Caco-2 (cell line): ENCODE data around the gene COL25A1. TPM values are rescaled to one million over a fixed set of nuclear protein-coding genes. Genes with fewer than 3 reads are reported as not detected.

Experiments used
- BruUV-seq: library from RNA; stranded (reverse); fragments of 400-500 nt; replicated peaks from 2 replicates; lab custom pipeline; 2021; lab: Mats Ljungman, UMichigan
- CTCF ChIA-PET: fragments of 300-600 bp; sonication (Branson Sonifier 250); formaldehyde crosslinking; loops from one replicate; lab custom pipeline; 2022; ENCODE audit warnings: antibody characterized with exemption; lab: Charles Lee
- POLR2A ChIA-PET: fragments of 300-600 bp; sonication (Branson Sonifier 250); formaldehyde crosslinking; loops from one replicate; lab custom pipeline; 2022; ENCODE audit warnings: antibody characterized with exemption; lab: Charles Lee
- DNase-seq, 2 experiments: peaks; one replicate each; pipeline versions ENCODE4 v3.0.0 to v3.0.0-alpha.2; 2020 to 2022
- H3K27me3 ChIP-seq: replicated peaks from 2 replicates; pipeline ENCODE4 v1.6.0; 2011; ENCODE audit warnings: low read length; ENCODE audit not compliant: control insufficient read depth, insufficient read depth
- H3K36me3 ChIP-seq: 2 replicates; pipeline ENCODE4 v1.5.1; 2011; ENCODE audit warnings: low read length; ENCODE audit not compliant: control insufficient read depth, insufficient read depth
- H3K4me1 ChIP-seq: fragments of 250-450 bp; sonication (Bioruptor Pico); 2 replicates; pipeline ENCODE4 v1.5.1; 2020; ENCODE audit warnings: mild to moderate bottlenecking
- H3K4me3 ChIP-seq: 2 replicates; pipeline ENCODE4 v1.5.1; 2011; ENCODE audit warnings: low read depth, mild to moderate bottlenecking, control low read depth, low read length
- H3K9me3 ChIP-seq: fragments of 250-450 bp; sonication (Bioruptor Pico); 2 replicates; pipeline ENCODE4 v1.5.1; 2020; ENCODE audit warnings: mild to moderate bottlenecking, moderate library complexity
- H3K27ac Mint-ChIP-seq: one replicate; pipeline ENCODE4 v1.8.0; 2022; ENCODE audit warnings: mixed read lengths; ENCODE audit not compliant: unreplicated experiment
- H3K27me3 Mint-ChIP-seq: one replicate; pipeline ENCODE4 v1.8.0; 2022; ENCODE audit warnings: mixed read lengths; ENCODE audit not compliant: insufficient read depth, unreplicated experiment
- H3K36me3 Mint-ChIP-seq: one replicate; pipeline ENCODE4 v1.8.0; 2022; ENCODE audit warnings: mild to moderate bottlenecking, mixed read lengths; ENCODE audit not compliant: insufficient read depth, unreplicated experiment
- H3K4me1 Mint-ChIP-seq: one replicate; pipeline ENCODE4 v1.8.0; 2022; ENCODE audit warnings: low read depth, mixed read lengths; ENCODE audit not compliant: unreplicated experiment
- H3K4me3 Mint-ChIP-seq: one replicate; pipeline ENCODE4 v1.8.0; 2022; ENCODE audit warnings: mild to moderate bottlenecking, moderate library complexity, mixed read lengths; ENCODE audit not compliant: unreplicated experiment
- H3K9me3 Mint-ChIP-seq: one replicate; pipeline ENCODE4 v1.8.0; 2022; ENCODE audit warnings: mixed read lengths; ENCODE audit not compliant: unreplicated experiment
- intact Hi-C: fragments of 100-400 bp; cut with micrococcal nuclease; formaldehyde crosslinking; loops from one replicate; pipeline ENCODE4 v1.10.0; 2022; ENCODE audit not compliant: unreplicated experiment
- total RNA-seq: library from RNA; stranded (reverse); gene quantifications from 2 replicates; pipeline ENCODE4 v1.2.3, GENCODE V29; 2022
- TF ChIP-seq, protein P1 (sequence below), 2 experiments: fragments of 200-600 bp in 1 of 2; IDR thresholded peaks; 1 replicate in 1 of 2; 2 replicates in 1 of 2; pipeline versions ENCODE4 v1.5.1 to v1.8.0; 2011 to 2022; ENCODE audit warnings: antibody characterized with exemption in 1 of 2, control low read depth in 1 of 2, inconsistent platforms in 1 of 2, low read depth in 1 of 2, low read length in 1 of 2, mild to moderate bottlenecking in 1 of 2, moderate library complexity in 1 of 2; ENCODE audit not compliant: insufficient read depth in 1 of 2, severe bottlenecking in 1 of 2, unreplicated experiment in 1 of 2

The COL25A1 gene
- total RNA-seq, 1 experiment from 2014 or later = not detected

DNA sequence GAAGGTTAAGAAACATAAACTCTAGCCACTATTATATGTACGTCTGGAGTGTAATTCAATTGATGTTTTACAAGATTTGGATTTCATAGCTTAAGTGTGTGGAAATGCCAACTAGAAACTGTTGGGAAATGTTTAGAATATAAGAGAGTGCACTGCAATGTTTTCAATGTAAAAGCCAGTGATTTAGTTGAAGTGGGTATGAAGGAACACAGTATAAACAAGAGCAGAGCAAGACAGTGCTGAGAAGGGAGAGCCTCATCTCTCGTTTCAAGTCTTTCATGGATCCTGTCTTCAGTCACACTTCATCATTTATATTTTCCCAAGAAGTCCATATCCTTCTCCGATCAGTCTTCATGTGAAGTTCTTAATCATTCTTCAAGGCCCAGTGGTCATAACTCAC is 375.7 kb downstream of the COL25A1 start:
- no TSS peak for BruUV-seq
- H3K4me1 Mint-ChIP-seq = no peaks in the 10 kb centered on the region
- intact Hi-C loops = no loop called here
- no peaks in the 10 kb centered on the region for H3K9me3 Mint-ChIP-seq
- no peaks in the 10 kb centered on the region for H3K36me3 ChIP-seq
- H3K27ac Mint-ChIP-seq = no peak overlapping the region
- no peaks in the 10 kb centered on the region for H3K9me3 ChIP-seq
- no peak for DNase-seq
- ChIA-PET POLR2A (no interaction called here), CTCF (no interaction called here)
- no peaks in the 10 kb centered on the region for H3K36me3 Mint-ChIP-seq
- H3K4me1 ChIP-seq = no peaks in the 10 kb centered on the region
- no peak overlapping the region for H3K4me3 Mint-ChIP-seq
- no peaks in the 10 kb centered on the region for H3K27me3 ChIP-seq
- peaks cover 10% of the 10 kb centered on the region for H3K27me3 Mint-ChIP-seq
- TF ChIP-seq, protein P1, sequence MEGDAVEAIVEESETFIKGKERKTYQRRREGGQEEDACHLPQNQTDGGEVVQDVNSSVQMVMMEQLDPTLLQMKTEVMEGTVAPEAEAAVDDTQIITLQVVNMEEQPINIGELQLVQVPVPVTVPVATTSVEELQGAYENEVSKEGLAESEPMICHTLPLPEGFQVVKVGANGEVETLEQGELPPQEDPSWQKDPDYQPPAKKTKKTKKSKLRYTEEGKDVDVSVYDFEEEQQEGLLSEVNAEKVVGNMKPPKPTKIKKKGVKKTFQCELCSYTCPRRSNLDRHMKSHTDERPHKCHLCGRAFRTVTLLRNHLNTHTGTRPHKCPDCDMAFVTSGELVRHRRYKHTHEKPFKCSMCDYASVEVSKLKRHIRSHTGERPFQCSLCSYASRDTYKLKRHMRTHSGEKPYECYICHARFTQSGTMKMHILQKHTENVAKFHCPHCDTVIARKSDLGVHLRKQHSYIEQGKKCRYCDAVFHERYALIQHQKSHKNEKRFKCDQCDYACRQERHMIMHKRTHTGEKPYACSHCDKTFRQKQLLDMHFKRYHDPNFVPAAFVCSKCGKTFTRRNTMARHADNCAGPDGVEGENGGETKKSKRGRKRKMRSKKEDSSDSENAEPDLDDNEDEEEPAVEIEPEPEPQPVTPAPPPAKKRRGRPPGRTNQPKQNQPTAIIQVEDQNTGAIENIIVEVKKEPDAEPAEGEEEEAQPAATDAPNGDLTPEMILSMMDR (IDR thresholded peaks at IDR 0.05; ENCODE audit: insufficient read depth in 1 of 2, low read depth in 1 of 2, low read length in 1 of 2, severe bottlenecking in 1 of 2, unreplicated experiment in 1 of 2) = no peak
- no peak overlapping the region for H3K4me3 ChIP-seq

DNA sequence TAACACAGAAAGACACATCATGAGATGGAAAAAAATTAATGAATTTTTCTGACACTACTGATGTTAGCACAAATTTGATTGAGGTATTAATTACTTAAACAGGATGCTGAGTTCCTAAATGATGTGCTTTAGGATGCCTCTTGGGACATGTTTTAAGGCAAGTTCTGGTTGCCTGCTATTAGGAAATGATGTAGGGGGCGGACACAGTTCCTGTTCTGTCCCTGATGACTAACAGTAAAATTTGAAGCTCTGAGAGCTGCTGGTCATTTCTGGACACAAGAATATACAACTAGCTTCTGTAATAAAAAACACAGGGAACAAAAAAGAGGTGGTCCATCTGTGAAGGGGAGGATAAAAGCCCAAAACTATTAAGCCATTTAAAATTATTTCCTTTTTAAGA is 376.4 kb downstream of the COL25A1 start:
- Mint-ChIP-seq H3K27ac (no peak overlapping the region), H3K4me3 (no peak overlapping the region), H3K4me1 (no peaks in the 10 kb centered on the region), H3K27me3 (peaks cover 10% of the 10 kb centered on the region), H3K9me3 (no peaks in the 10 kb centered on the region), H3K36me3 (no peaks in the 10 kb centered on the region)
- H3K36me3 ChIP-seq = no peaks in the 10 kb centered on the region
- ChIA-PET CTCF (no interaction called here), POLR2A (no interaction called here)
- H3K4me3 ChIP-seq = no peak overlapping the region
- TF ChIP-seq, protein P1 (IDR thresholded peaks at IDR 0.05; ENCODE audit: insufficient read depth in 1 of 2, low read depth in 1 of 2, low read length in 1 of 2, severe bottlenecking in 1 of 2, unreplicated experiment in 1 of 2) = no peak
- intact Hi-C loops = no loop called here
- H3K27me3 ChIP-seq = no peaks in the 10 kb centered on the region
- H3K9me3 ChIP-seq = no peaks in the 10 kb centered on the region
- H3K4me1 ChIP-seq = no peaks in the 10 kb centered on the region
- BruUV-seq = no TSS peak
- DNase-seq = no peak

DNA sequence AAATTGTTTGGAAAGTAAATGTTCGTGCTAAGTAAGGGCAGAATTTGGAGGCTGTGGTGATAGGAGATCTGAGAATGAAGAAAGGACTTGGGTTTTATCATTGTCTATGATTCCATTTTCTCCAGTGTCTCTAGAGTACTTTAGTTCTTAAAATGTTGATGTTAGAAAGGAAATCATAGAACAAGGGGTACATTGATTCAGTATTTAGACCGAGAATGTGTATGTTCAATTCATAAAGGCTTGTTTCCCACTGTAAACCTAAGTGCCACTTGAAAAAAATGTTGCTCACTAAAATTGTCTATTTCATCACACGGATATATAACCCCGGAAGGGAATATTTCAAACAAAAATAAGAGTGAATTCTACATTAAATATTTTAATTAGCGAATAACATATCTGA is 380.3 kb downstream of the COL25A1 start:
- H3K27me3 ChIP-seq = no peaks in the 10 kb centered on the region
- H3K27me3 Mint-ChIP-seq = peaks cover 13% of the 10 kb centered on the region

More for the DNA sequence above, 380.3 kb downstream of the COL25A1 start:
- Mint-ChIP-seq H3K27ac (no peak overlapping the region), H3K9me3 (no peaks in the 10 kb centered on the region), H3K4me3 (no peak overlapping the region), H3K4me1 (no peaks in the 10 kb centered on the region), H3K36me3 (no peaks in the 10 kb centered on the region)
- POLR2A ChIA-PET = no interaction called here
- CTCF ChIA-PET = no interaction called here
- Histone ChIP-seq H3K4me1 (no peaks in the 10 kb centered on the region), H3K9me3 (no peaks in the 10 kb centered on the region), H3K4me3 (no peak overlapping the region), H3K36me3 (no peaks in the 10 kb centered on the region)
- TF ChIP-seq, protein P1 (IDR thresholded peaks at IDR 0.05; ENCODE audit: insufficient read depth in 1 of 2, low read depth in 1 of 2, low read length in 1 of 2, severe bottlenecking in 1 of 2, unreplicated experiment in 1 of 2) = no peak
- no TSS peak for BruUV-seq
- intact Hi-C loops = no loop called here
- DNase-seq = no peak
